Measurements from ENCODE around the gene MPDU1. TPM values are rescaled to one million over a fixed set of nuclear protein-coding genes. Genes with fewer than 3 reads are reported as not detected.

MPDU1 gene
- total and polyA plus RNA-seq, 2 of the 13 experiments (the other 11 are each of a cell fraction or from before 2014, with no cell fraction given): 112 to 167 TPM

GRCh38 chr17:7573324-7574080, 10.2 kb upstream of the MPDU1 start (continued):
- no peak for TF ChIP-seq ZNF512B (CRISPR knock-in tag; IDR thresholded peaks at IDR 0.05; ENCODE audit: borderline replicate concordance)
- no peak; the same call in 1 of the 2 replicates for TF ChIP-seq ZNF552 (CRISPR knock-in tag; IDR thresholded peaks at IDR 0.05; ENCODE audit: borderline replicate concordance)
- TF ChIP-seq, protein P1, sequence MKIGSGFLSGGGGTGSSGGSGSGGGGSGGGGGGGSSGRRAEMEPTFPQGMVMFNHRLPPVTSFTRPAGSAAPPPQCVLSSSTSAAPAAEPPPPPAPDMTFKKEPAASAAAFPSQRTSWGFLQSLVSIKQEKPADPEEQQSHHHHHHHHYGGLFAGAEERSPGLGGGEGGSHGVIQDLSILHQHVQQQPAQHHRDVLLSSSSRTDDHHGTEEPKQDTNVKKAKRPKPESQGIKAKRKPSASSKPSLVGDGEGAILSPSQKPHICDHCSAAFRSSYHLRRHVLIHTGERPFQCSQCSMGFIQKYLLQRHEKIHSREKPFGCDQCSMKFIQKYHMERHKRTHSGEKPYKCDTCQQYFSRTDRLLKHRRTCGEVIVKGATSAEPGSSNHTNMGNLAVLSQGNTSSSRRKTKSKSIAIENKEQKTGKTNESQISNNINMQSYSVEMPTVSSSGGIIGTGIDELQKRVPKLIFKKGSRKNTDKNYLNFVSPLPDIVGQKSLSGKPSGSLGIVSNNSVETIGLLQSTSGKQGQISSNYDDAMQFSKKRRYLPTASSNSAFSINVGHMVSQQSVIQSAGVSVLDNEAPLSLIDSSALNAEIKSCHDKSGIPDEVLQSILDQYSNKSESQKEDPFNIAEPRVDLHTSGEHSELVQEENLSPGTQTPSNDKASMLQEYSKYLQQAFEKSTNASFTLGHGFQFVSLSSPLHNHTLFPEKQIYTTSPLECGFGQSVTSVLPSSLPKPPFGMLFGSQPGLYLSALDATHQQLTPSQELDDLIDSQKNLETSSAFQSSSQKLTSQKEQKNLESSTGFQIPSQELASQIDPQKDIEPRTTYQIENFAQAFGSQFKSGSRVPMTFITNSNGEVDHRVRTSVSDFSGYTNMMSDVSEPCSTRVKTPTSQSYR (CRISPR knock-in tag; IDR thresholded peaks at IDR 0.05; ENCODE audit: borderline replicate concordance): peak; percentile 99
- TF ChIP-seq ZNF652 (CRISPR knock-in tag; IDR thresholded peaks at IDR 0.05; ENCODE audit: borderline replicate concordance, low read depth): no peak
- no peak for TF ChIP-seq NFIC (IDR thresholded peaks at IDR 0.05; ENCODE audit: low read length)
- peak; percentile 52 for TF ChIP-seq FOXA3 (CRISPR knock-in tag; IDR thresholded peaks at IDR 0.05)
- TF ChIP-seq ZNF567 (CRISPR knock-in tag; IDR thresholded peaks at IDR 0.05; ENCODE audit: borderline replicate concordance): peak; percentile 31; the same call in 1 of the 2 replicates
- TF ChIP-seq ZNF660 (CRISPR knock-in tag; IDR thresholded peaks at IDR 0.05; ENCODE audit: borderline replicate concordance, low read depth): no peak
- TF ChIP-seq NAIF1 (CRISPR knock-in tag; IDR thresholded peaks at IDR 0.05; ENCODE audit: borderline replicate concordance): no peak
- TF ChIP-seq, protein P2, sequence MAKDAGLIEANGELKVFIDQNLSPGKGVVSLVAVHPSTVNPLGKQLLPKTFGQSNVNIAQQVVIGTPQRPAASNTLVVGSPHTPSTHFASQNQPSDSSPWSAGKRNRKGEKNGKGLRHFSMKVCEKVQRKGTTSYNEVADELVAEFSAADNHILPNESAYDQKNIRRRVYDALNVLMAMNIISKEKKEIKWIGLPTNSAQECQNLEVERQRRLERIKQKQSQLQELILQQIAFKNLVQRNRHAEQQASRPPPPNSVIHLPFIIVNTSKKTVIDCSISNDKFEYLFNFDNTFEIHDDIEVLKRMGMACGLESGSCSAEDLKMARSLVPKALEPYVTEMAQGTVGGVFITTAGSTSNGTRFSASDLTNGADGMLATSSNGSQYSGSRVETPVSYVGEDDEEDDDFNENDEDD (CRISPR knock-in tag; IDR thresholded peaks at IDR 0.05; ENCODE audit: borderline replicate concordance): peak; percentile 82; the same call in 1 of the 2 replicates
- TF ChIP-seq ZNF891 (CRISPR knock-in tag; IDR thresholded peaks at IDR 0.05): no peak; the same call in 1 of the 2 replicates
- TF ChIP-seq XBP1 (CRISPR knock-in tag; IDR thresholded peaks at IDR 0.05): peak; percentile 14; the same call in 1 of the 2 replicates
- TF ChIP-seq, protein P3, sequence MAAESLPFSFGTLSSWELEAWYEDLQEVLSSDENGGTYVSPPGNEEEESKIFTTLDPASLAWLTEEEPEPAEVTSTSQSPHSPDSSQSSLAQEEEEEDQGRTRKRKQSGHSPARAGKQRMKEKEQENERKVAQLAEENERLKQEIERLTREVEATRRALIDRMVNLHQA (CRISPR knock-in tag; IDR thresholded peaks at IDR 0.05): no peak
- TF ChIP-seq ZNF354B (CRISPR knock-in tag; IDR thresholded peaks at IDR 0.05): no peak
- no peak for TF ChIP-seq HOXA7 (CRISPR knock-in tag; IDR thresholded peaks at IDR 0.05)
- 0 out of 2 replicates have a peak, but pooled peaks have one; percentile 65 for TF ChIP-seq ZNF446 (CRISPR knock-in tag; IDR thresholded peaks at IDR 0.05)
- TF ChIP-seq, protein P4, sequence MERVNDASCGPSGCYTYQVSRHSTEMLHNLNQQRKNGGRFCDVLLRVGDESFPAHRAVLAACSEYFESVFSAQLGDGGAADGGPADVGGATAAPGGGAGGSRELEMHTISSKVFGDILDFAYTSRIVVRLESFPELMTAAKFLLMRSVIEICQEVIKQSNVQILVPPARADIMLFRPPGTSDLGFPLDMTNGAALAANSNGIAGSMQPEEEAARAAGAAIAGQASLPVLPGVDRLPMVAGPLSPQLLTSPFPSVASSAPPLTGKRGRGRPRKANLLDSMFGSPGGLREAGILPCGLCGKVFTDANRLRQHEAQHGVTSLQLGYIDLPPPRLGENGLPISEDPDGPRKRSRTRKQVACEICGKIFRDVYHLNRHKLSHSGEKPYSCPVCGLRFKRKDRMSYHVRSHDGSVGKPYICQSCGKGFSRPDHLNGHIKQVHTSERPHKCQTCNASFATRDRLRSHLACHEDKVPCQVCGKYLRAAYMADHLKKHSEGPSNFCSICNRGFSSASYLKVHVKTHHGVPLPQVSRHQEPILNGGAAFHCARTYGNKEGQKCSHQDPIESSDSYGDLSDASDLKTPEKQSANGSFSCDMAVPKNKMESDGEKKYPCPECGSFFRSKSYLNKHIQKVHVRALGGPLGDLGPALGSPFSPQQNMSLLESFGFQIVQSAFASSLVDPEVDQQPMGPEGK (CRISPR knock-in tag; IDR thresholded peaks at IDR 0.05): peak; percentile 97
- peak; percentile 66 for TF ChIP-seq FOXO1 (CRISPR knock-in tag; IDR thresholded peaks at IDR 0.05)

Measured in HepG2 (cell line).